Body of pancreas (tissue), 4 donors: ENCODE measurements around the gene PI4K2A.

Experiments
- CTCF ChIP-seq, 7 experiments: fragments of 450-650 bp in 4 of 7; fragments of 200-600 bp in 3 of 7; sonication (generic) in 3 of 7; IDR thresholded peaks; one replicate each; pipeline ENCODE4 v1.5.1; 2016 to 2019; ENCODE audit warnings: antibody characterized with exemption in 7 of 7
- POLR2A ChIP-seq, 3 donors: fragments of 450-650 bp; IDR thresholded peaks; one replicate each; pipeline ENCODE4 v1.6.1; 2016; ENCODE audit warnings: antibody characterized with exemption in 3 of 3, mild to moderate bottlenecking in 2 of 3

- no peak for TF ChIP-seq CTCF (IDR thresholded peaks at IDR 0.05)
- no peak for TF ChIP-seq POLR2A (IDR thresholded peaks at IDR 0.05)
Observed at GRCh38 chr10:97713339-97713825, 72.9 kb downstream of the PI4K2A start, which contains the start of gene MARVELD1.
